Kidney (tissue), 14 donors: Measurements from ENCODE around the gene PNPLA7. TPM values are rescaled to one million over a fixed set of nuclear protein-coding genes. Genes with fewer than 3 reads are reported as not detected.
A peak's percentile ranks its signal among the peaks of the same experiment; 100 is the strongest.

Experiments used
- DNase-seq, 5 donors: peaks; one replicate each; pipeline ENCODE4 v3.0.0-alpha.2; 2013 to 2020
- FAIRE-seq: peaks from 2 replicates; lab custom pipeline; 2012; peaks lifted over from hg19 to GRCh38; lab: Jason Lieb, UNC
- H3K27ac ChIP-seq, 2 donors: one replicate each; pipeline ENCODE4 v1.7.0; 2013; ENCODE audit warnings: low read depth in 2 of 2, low read length in 2 of 2, inconsistent platforms in 1 of 2
- H3K27me3 ChIP-seq: one replicate; pipeline ENCODE4 v1.7.1; 2013; ENCODE audit warnings: low read length, inconsistent platforms; ENCODE audit not compliant: control insufficient read depth, insufficient read depth
- H3K36me3 ChIP-seq, 3 donors: one replicate each; pipeline versions ENCODE4 v1.7.0 to v1.7.1; 2013; ENCODE audit warnings: low read length in 3 of 3, control low read depth in 1 of 3, inconsistent platforms in 1 of 3; ENCODE audit not compliant: insufficient read depth in 3 of 3, control insufficient read depth in 2 of 3
- H3K4me1 ChIP-seq, 3 donors: one replicate each; pipeline versions ENCODE4 v1.7.0 to v1.7.1; 2013; ENCODE audit warnings: low read length in 3 of 3, inconsistent platforms in 1 of 3, low read depth in 1 of 3; ENCODE audit not compliant: control insufficient read depth in 2 of 3, insufficient read depth in 2 of 3
- H3K4me3 ChIP-seq, 3 donors: one replicate each; pipeline versions ENCODE4 v1.7.0 to v1.8.1; 2013; ENCODE audit warnings: low read length in 3 of 3, control low read depth in 1 of 3, inconsistent platforms in 1 of 3
- H3K9ac ChIP-seq, 3 donors: one replicate each; pipeline versions ENCODE4 v1.7.0 to v1.7.1; 2013; ENCODE audit warnings: low read length in 3 of 3, control low read depth in 1 of 3, inconsistent platforms in 1 of 3
- H3K9me3 ChIP-seq, 3 donors: one replicate each; pipeline versions ENCODE4 v1.7.0 to v1.7.1; 2013; ENCODE audit warnings: low read length in 3 of 3, control low read depth in 1 of 3, inconsistent platforms in 1 of 3; ENCODE audit not compliant: control insufficient read depth in 2 of 3, insufficient read depth in 1 of 3
- CTCF ChIP-seq: IDR thresholded peaks from 3 replicates; pipeline ENCODE4 v1.5.1; 2012; ENCODE audit warnings: mild to moderate bottlenecking, moderate library complexity, borderline replicate concordance; ENCODE audit not compliant: insufficient read depth; ENCODE audit errors: extremely low read depth
- intact Hi-C: fragments of 100-400 bp; cut with DNase I; formaldehyde crosslinking; loops from one replicate; pipeline ENCODE4 v1.11.1; 2022
- polyA plus RNA-seq: library from polyadenylated mRNA; stranded (reverse); fragments of 350-450 nt; fragmentation: Illumina TruSeq; extraction: RNeasy Lipid Tissue Mini Kit (QIAGEN cat#74804); gene quantifications from one replicate; pipeline ENCODE4 v1.2.3, GENCODE V29; 2014; ENCODE audit warnings: low read depth, low replicate concordance; ENCODE audit not compliant: insufficient read depth
- total RNA-seq: library from RNA; stranded (reverse); fragmentation: NEBNext Ultra II Directional; extraction: Animal tissue kit (Norgen Biotek cat#: 25700); gene quantifications from one replicate; pipeline ENCODE4 v1.2.1, GENCODE V29; 2021
- donor health status: control.
- donor health status: control.
- donor health status: control.
- donor health status: control.
- donor health status: control.
- donor health status: DM: yes; HTN: yes; CAD: no.
- donor health status: Normal renal cell carcinoma (clear cell type).

The PNPLA7 gene
- total and polyA plus RNA-seq, 2 donors from 2014 or later, result 2.1 to 9.6 TPM

- no peak for TF ChIP-seq CTCF
- Histone ChIP-seq H3K9ac (no peak overlapping the region), H3K4me3 (no peak overlapping the region), H3K27ac (no peak overlapping the region), H3K36me3 (peaks cover 0 to 26% (median 3%) of the 10 kb centered on the region in 3 donors), H3K27me3 (no peaks in the 10 kb centered on the region), H3K9me3 (no peaks in the 10 kb centered on the region), H3K4me1 (peaks cover 0 to 10% (median 4%) of the 10 kb centered on the region in 3 donors)
- FAIRE-seq (no peak), DNase-seq (no peak)
- intact Hi-C loops, result no loop called here
Observed at GRCh38 chr9:137586854-137587253, 36.7 kb upstream of the PNPLA7 start.

GRCh38 chr9:137583957-137584356 lies 33.8 kb upstream of the PNPLA7 start:
- Histone ChIP-seq H3K36me3 (peaks cover 0 to 26% (median 3%) of the 10 kb centered on the region in 3 donors), H3K9ac (no peak overlapping the region), H3K27me3 (no peaks in the 10 kb centered on the region), H3K27ac (no peak overlapping the region), H3K9me3 (no peaks in the 10 kb centered on the region), H3K4me1 (peaks cover 0 to 10% (median 0%) of the 10 kb centered on the region in 3 donors), H3K4me3 (no peak overlapping the region)
- FAIRE-seq, result no peak
- peak in 1 of 5 donors; percentile 51 for DNase-seq
- TF ChIP-seq CTCF, result no peak
- intact Hi-C loops, result no loop called here

- Histone ChIP-seq H3K27me3 (no peaks in the 10 kb centered on the region), H3K4me1 (peaks cover 0 to 9% (median 0%) of the 10 kb centered on the region in 3 donors), H3K4me3 (no peak overlapping the region), H3K27ac (no peak overlapping the region), H3K36me3 (peaks cover 0 to 26% (median 3%) of the 10 kb centered on the region in 3 donors), H3K9ac (no peak overlapping the region), H3K9me3 (no peaks in the 10 kb centered on the region)
- DNase-seq, result peak in 1 of 5 donors; percentile 55
- intact Hi-C loops, result no loop called here
- TF ChIP-seq CTCF, result no peak
- FAIRE-seq, result no peak
Observed at GRCh38 chr9:137583347-137583746, 33.1 kb upstream of the PNPLA7 start.

GRCh38 chr9:137582286-137582860 lies 32.2 kb upstream of the PNPLA7 start:
- Histone ChIP-seq H3K9ac (no peak overlapping the region), H3K36me3 (peaks cover 0 to 17% (median 3%) of the 10 kb centered on the region in 3 donors), H3K9me3 (no peaks in the 10 kb centered on the region), H3K27me3 (no peaks in the 10 kb centered on the region), H3K27ac (no peak overlapping the region), H3K4me3 (no peak overlapping the region), H3K4me1 (peaks cover 0 to 13% (median 4%) of the 10 kb centered on the region in 3 donors)
- FAIRE-seq, result no peak
- TF ChIP-seq CTCF, result no peak
- DNase-seq, result peak in 1 of 5 donors; percentile 51
- intact Hi-C loops, result no loop called here
